ENCODE data around the gene DBT. TPM values are rescaled to one million over a fixed set of nuclear protein-coding genes. Genes with fewer than 3 reads are reported as not detected.

Gene DBT
- total RNA-seq, 2 experiments from 2014 or later = 11.8 to 12.6 TPM

- TF ChIP-seq, protein P1, sequence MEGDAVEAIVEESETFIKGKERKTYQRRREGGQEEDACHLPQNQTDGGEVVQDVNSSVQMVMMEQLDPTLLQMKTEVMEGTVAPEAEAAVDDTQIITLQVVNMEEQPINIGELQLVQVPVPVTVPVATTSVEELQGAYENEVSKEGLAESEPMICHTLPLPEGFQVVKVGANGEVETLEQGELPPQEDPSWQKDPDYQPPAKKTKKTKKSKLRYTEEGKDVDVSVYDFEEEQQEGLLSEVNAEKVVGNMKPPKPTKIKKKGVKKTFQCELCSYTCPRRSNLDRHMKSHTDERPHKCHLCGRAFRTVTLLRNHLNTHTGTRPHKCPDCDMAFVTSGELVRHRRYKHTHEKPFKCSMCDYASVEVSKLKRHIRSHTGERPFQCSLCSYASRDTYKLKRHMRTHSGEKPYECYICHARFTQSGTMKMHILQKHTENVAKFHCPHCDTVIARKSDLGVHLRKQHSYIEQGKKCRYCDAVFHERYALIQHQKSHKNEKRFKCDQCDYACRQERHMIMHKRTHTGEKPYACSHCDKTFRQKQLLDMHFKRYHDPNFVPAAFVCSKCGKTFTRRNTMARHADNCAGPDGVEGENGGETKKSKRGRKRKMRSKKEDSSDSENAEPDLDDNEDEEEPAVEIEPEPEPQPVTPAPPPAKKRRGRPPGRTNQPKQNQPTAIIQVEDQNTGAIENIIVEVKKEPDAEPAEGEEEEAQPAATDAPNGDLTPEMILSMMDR (IDR thresholded peaks at IDR 0.05) = no peak
- Mint-ChIP-seq H3K4me3 (no peak overlapping the region), H3K27ac (no peak overlapping the region), H3K9me3 (no peaks in the 10 kb centered on the region), H3K27me3 (no peaks in the 10 kb centered on the region), H3K4me1 (ENCODE audit: low read depth) (no peaks in the 10 kb centered on the region), H3K36me3 (ENCODE audit: low read depth) (peaks cover 2% of the 10 kb centered on the region)
- ChIA-PET POLR2A (no interaction called here), CTCF (no interaction called here)
- ATAC-seq (no peak), DNase-seq (no peak)
- intact Hi-C loops (cut with micrococcal nuclease) = no loop called here
These were observed 61.7 kb downstream of the DBT start for GRCh38 chr1:100187912-100188311.

GRCh38 chr1:100184536-100184935 lies 65.1 kb downstream of the DBT start:
- Mint-ChIP-seq H3K4me1 (ENCODE audit: low read depth) (no peaks in the 10 kb centered on the region), H3K36me3 (ENCODE audit: low read depth) (no peaks in the 10 kb centered on the region), H3K4me3 (no peak overlapping the region), H3K27me3 (no peaks in the 10 kb centered on the region), H3K9me3 (peaks cover 4% of the 10 kb centered on the region), H3K27ac (no peak overlapping the region)
- peak; percentile 60 for ATAC-seq
- peak; percentile 6 for DNase-seq
- ChIA-PET POLR2A (no interaction called here), CTCF (no interaction called here)
- TF ChIP-seq, protein P1 (IDR thresholded peaks at IDR 0.05) = no peak
- intact Hi-C loops (cut with micrococcal nuclease) = no loop called here

DNA sequence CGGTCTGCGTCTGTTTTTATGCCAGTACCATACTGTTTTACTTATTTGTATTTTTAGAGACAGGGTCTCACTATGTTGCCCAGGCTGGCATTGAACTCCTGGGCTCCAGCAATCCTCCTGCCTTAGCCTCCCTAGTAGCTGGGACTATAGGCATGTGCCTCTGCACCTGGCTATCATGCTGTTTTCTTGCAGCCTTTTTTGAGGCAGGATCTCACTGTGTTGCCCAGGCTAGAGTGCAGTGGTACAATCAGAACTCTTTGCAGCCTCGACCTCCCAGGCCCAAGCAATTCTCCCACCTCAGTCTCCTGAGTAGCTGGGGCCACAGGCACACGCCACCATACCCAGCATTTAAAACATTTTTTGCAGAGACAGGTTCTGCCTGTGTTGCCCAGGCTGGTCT lies 66.3 kb downstream of the DBT start:
- POLR2A ChIA-PET = no interaction called here
- CTCF ChIA-PET = no interaction called here
- no peaks in the 10 kb centered on the region for H3K27me3 Mint-ChIP-seq

DNA sequence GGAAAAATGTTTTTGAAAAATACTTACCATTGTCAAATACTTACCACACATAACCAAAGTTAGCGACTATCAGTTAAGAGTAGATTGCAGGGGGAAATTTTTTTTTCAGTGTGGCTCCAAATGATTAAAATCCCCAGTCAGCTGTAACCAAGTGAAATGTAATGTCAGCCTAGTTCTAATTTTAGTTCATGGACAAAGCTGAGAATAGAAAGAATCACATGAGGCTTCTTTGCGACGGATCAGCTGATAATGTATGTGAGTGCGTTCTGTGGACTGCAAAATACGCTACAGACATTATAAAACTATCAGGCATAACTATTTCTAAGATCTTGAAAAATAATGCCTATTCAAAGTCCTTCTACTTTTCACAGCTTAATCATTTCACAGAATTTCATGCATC lies 71.5 kb downstream of the DBT start, which contains the start of gene LRRC39:
Gene LRRC39, minus strand, starts transcription at position 166 of the 400 bp plus-strand sequence. CDS start 9,740 bp downstream, outside the sequence.
- intact Hi-C loops (cut with micrococcal nuclease) = no loop called here
- Mint-ChIP-seq H3K36me3 (ENCODE audit: low read depth) (no peaks in the 10 kb centered on the region), H3K4me1 (ENCODE audit: low read depth) (no peaks in the 10 kb centered on the region), H3K9me3 (peaks cover 4% of the 10 kb centered on the region), H3K4me3 (no peak within 1 kb of the TSS), H3K27ac (no peak within 1 kb of the TSS), H3K27me3 (no peaks in the 10 kb centered on the region)
- ChIA-PET CTCF (no interaction called here), POLR2A (no interaction called here)
- no peak for DNase-seq
- TF ChIP-seq, protein P1 (IDR thresholded peaks at IDR 0.05) = no peak
- no peak for ATAC-seq

More for the DNA sequence above, 66.3 kb downstream of the DBT start:
- Mint-ChIP-seq H3K9me3 (peaks cover 4% of the 10 kb centered on the region), H3K4me1 (ENCODE audit: low read depth) (no peaks in the 10 kb centered on the region), H3K36me3 (ENCODE audit: low read depth) (no peaks in the 10 kb centered on the region), H3K27ac (no peak overlapping the region), H3K4me3 (no peak overlapping the region)
- no peak for DNase-seq
- intact Hi-C loops (cut with micrococcal nuclease) = no loop called here
- TF ChIP-seq, protein P1 (IDR thresholded peaks at IDR 0.05) = no peak
- ATAC-seq = no peak

- no peak for DNase-seq
- no peaks in the 10 kb centered on the region for H3K36me3 Mint-ChIP-seq (ENCODE audit: low read depth)
- H3K27ac Mint-ChIP-seq = no peak overlapping the region
These were observed 72.2 kb downstream of the DBT start for GRCh38 chr1:100177295-100178041.

More at GRCh38 chr1:100177295-100178041, 72.2 kb downstream of the DBT start:
- no peaks in the 10 kb centered on the region for H3K4me1 Mint-ChIP-seq (ENCODE audit: low read depth)
- H3K27me3 Mint-ChIP-seq = no peaks in the 10 kb centered on the region
- intact Hi-C loops (cut with micrococcal nuclease) = no loop called here
- TF ChIP-seq, protein P1 (IDR thresholded peaks at IDR 0.05) = no peak
- H3K4me3 Mint-ChIP-seq = no peak overlapping the region
- ChIA-PET POLR2A (no interaction called here), CTCF (interaction anchor here (1.4 kb wide), 1 partner anchor 11 kb away, joined by 3 read pairs; no protein-coding TSS in a partner anchor)
- peaks cover 4% of the 10 kb centered on the region for H3K9me3 Mint-ChIP-seq
- ATAC-seq = no peak

Data from activated CD8-positive, alpha-beta T cell treated with anti-CD3 and anti-CD28 coated beads for 36 hours (primary cell).